GM18868 (cell line): ENCODE data around the gene KCNIP4.
"Not testable (repeated sequence)": the region's sequence is repeated elsewhere in the genome, so short reads cannot be mapped to it uniquely, and the experiment has no call there.

ENCODE experiments used
- ATAC-seq: cut with Tn5 transposase; IDR thresholded peaks from one replicate; pipeline ENCODE4 v1.9.1; 2021; ENCODE audit warnings: mild to moderate bottlenecking, moderate library complexity; ENCODE audit not compliant: unreplicated experiment

The KCNIP4 gene

DNA sequence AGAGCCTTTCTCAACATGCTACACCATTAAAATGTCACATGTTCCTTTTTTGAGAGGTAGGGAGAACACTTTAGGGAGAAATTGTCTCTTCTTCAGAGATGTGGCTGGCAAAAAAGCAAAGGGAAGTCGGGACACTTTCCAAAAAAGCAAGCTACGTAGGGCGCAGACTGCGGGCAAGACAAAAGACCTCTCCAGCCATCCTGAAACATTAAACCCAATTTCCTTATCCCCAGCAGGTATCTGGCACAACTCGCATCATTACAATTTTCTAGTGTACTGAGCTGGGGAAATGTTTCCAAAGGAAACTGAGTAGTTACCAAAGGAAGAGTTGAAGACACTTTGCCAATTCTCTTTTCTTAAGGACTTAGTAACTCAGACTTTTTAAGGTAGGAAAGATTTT is 1132.3 kb downstream of the KCNIP4 start:
- ATAC-seq = no peak

DNA sequence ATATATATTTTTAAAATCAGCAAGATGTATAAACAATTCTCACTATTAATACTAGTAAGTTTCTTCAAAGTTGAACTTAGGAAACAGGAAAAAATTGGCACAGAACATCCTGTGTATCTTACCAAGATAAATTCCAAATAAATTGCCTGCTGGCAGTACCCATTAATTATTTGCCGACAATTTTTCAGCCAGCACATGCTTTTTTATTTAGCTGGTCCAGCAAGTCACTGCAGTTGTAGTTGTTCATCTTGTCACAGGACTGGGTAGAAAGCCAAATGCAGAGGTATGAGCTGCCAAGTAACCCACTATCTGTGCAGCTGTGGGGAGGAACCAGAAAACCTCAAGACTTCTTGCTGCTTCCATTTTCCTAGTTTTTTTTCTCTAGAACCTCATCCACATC is 1134.9 kb downstream of the KCNIP4 start:
- ATAC-seq = no peak

DNA sequence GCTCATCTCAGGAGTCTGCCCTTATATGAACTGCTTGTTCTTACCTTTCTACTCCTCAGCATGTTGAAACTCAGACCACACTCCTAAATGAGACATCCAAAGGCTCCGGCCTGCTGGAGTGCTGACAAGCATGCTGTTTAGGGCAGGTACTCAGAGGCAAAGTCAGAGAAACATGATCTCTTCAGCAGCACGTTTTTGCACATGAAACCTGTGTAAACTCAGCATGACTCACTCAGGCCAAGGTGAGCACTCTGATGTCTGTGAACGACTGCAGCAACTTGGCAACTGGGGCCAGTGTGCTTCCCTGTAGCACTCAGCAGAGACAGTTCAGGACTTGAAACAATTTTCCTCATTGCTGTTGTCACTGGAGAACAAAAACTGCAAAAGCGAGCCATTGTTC is 1138.8 kb downstream of the KCNIP4 start:
- no peak for ATAC-seq

DNA sequence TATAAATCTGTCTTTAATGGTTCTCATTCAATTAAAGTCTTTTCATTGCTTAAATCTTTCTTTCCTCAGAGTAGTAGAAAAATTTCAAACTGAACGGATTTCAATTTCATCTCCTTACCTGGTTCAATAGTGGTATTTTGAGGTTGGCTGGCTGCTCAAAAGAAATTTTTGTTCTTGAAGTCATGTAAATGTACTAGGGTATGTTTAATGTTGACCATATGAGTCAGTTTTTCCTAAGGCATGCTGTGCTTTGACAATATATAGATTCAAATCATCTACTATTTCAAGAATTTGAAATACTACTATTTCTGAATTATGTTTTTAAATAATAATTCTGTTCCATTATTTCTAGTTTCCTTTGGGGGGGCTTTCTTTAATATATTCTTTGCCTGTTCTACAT is 1142.9 kb downstream of the KCNIP4 start:
- ATAC-seq = no peak

DNA sequence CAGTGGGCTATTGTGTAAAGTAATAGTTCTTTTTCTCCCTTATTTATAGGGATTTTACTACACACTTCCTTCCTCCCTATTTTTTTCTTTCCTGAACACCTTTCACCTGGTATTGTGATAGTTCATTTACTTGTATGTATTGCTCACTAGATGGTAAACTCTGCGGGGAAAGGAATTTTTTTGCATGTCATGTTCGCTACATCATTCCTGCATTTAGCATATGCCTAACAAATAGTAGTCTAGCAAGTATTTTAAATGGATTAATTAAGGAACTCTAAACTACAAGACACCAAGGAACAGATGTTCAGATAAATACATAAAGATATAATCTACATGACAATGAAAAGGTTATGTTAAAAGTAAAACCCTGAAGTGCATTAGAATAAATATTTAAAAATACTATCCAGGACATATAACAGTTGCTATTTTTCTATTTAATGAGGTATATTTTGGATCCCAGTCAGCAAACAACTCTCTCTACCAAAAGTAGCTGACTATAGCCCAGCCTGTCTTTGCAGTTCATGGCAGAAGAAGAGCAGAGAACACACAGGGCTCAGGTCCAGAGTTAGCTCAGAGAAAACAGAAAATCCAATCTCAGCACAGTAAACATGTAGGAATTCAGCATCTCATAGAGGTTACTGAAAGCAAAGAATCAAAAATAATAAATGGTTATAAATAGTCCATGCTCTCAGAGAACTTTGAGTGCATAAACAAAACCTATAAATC is 1160.5 kb downstream of the KCNIP4 start:
- ATAC-seq = no peak

DNA sequence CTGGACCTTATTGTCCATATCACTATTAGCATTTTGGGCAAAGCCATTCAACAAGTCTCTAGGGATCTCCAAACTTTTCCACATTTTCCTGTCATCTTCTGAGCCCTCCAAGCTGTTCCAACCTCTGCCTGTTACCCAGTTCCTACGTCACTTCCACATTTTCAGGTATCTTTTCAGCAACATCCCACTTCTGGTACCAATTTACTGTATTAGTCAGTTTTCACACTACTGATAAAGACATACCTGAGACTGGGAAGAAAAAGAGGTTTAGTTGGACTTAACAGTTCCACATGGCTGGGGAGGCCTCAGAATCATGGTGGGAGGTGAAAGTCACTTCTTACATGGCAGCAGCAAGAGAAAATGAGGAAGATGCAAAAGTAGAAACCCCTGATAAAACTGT is 1165.4 kb downstream of the KCNIP4 start:
- ATAC-seq = not testable (repeated sequence)

DNA sequence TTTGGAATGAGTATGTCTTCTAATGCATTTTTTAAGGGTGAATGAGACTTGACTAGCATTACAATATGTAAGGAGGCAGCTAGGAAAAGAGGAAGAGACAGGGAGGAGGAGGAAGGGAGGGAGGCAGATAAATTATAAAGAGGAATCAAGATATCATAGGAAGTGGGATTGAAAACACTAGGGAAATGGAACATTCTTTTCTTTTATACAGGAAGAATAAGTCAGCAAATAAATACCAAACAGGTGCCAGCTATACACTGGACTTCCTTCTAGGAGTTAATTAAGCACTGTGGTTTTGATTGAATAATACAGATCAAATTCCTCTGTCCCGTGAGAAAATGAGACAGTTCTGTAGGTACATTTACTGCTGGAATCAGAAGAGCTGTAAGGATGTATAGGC is 1169.7 kb downstream of the KCNIP4 start:
- ATAC-seq = no peak

DNA sequence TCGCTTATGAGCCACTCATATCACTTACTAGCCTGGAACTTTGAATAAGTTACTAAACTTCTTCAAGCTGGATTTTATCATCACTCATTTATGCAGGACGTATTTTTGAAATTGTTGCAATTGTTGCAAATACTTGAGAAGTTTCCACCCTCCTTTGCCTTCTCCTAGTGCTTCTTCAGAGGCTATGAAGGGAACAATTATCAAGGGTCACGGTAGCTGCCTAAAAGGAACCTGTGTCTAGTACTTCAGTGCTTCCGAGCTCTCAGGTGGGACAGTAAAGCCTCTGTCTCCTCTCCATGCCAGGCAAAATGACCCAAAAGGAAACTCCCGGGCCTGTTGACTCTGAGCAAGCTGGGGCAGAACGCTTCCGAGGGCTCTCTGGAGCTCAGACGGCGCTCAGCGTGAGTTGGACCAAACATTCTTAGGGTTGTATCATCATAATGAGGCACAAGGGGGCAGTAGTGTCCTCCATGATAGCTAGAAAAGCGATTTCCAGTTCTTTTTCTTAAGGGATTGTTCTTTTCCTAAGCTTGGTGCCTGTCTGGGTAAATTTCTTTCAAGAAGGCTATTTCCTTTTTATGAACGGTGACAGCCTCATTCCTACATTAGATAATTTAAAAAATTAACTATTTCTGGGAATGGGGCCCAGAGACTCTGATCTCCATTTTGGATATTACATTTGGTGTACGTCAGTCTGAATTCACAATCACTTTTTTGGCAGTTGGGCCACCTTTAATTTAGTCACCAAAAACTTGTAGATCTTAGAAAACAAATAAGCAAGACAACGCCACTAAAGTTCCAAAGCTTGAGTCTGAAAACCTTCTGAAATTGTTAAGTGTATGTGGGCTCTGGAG is 1175.2 kb downstream of the KCNIP4 start:
- peak; percentile 90 for ATAC-seq

DNA sequence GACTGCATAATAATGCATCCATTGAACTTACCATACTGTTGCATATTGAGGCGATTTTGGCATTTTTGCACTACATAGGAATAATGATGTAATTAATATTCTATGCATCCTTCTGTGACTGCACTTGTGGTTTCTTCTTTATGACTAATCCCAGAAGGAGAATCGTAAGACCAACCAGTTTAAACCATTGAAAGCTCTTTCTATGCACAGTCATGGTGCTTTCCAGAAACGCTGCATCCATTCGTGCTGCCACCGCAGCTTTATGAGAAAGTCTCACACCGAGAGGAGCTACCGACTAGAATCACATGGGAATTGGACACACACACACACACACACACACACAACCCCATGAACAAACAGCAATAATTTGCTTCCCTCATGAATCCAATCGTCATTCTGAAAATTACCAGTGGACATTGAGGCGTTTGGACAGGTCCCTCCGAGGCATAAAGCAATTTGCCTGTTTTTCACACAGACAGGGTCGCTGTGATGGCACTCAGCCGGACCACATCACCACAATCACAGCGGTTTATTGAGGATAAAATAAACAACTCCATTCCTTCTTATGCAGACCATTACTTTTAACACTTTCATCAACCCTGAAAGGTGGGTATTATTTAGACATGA is 1184.1 kb downstream of the KCNIP4 start:
- ATAC-seq = no peak

DNA sequence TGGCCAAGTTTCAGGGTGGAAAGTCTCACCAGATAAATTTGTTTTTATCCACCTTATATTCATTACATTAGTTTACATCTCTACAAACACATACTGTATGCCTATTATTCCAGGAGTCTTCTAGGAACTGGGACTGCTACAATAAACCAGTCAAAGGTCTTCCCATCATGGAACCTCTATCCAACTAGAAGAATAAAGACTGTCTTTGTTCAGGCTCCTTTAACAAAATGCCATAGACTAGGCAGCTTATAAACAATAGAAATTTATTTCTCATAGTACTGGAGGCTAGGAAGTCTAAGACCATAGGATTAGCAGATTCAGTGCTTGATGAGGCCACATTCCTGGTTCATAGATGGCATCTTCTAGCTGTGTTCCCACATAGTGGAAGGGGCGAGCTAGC is 1186.7 kb downstream of the KCNIP4 start:
- no peak for ATAC-seq

DNA sequence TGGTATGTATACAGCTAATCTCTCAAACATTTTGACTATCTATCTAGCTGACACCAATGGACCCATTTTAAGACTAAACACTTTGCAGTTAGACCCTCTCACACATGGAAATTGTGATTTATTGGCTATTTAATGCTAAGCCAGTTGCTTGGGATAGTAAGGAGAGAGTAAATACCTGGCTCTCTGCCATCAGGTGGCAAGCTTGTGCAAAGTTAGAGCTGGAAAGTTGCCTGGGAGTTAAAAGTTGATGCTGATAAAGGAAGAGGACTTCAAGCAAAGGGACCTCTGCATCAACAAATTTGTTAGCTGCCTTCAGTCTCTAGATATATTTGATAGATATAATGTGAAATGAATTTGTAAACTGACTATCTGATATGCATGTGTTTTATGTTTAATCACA is 1187.2 kb downstream of the KCNIP4 start:
- ATAC-seq = no peak

DNA sequence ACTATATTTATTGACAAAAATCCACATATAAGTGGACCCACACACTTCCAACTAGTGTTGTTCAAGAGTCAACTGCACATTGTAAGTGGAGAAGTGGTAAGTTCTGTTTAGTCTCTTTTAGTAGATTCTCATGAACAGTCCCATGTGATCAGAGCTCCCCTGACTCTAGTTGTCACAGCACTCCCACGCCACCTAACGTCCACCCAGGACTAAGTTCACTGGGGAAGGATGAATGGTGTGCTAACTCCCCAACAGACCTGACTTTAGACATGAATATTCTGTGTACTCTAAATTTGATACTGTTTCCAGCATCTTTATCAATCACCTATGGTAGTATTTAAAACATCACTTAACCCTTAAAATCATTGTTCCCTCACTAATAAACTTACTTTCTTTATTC is 1188.5 kb downstream of the KCNIP4 start:
- peak; percentile 61 for ATAC-seq

DNA sequence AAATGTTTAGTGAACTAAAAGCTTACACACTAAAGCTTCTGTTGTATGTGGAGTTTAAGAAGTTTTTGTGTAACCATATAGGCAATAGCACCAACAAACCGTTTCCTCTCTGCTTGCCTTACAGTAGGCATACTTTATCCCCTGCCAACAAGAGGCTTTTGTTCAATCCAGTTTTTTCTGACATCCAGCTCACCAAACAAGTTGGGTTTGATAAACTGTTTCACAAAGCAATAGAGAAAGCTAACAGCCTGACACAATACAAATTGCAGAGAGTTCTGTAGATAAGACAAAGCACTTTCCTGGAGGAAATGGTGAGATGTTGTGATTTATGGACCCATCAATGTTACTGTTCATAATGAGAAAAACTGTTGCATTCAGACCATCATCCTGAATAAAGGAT is 1194.5 kb downstream of the KCNIP4 start:
- ATAC-seq = no peak

DNA sequence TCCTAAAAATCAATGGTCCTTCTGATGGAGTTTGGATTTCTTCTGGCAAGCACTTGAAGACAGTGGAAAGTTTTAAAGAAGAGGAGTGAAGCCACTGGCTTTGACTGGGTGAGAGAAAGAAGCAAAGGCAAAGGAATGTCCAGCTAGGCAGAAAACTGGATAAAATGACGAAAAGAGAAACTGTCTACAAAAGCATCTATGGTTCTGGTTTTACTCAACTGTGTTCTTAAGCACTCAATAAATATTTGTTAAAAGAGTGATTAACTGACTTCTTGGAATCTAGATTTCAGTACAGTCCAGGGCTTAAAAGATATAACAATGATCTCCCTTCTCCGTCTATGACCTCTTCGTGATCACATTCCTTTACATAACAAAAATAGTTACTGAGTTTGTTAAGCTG is 1195.9 kb downstream of the KCNIP4 start:
- no peak for ATAC-seq

DNA sequence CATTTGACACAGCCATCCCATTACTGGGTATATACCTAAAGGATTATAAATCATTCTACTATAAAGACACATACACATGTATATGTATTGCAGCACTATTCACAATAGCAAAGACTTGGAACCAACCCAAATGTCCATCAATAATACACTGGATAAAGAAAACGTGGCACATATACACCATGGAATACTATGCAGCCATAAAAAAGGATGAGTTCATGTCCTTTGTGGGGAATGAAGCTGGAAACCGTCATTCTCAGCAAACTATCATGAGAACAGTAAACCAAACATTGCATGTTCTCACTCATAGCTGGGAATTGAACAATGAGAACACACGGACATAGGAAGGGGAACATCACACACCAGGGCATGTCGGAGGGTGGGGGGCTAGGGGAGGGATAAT is 1202.6 kb downstream of the KCNIP4 start:
- not testable (repeated sequence) for ATAC-seq

DNA sequence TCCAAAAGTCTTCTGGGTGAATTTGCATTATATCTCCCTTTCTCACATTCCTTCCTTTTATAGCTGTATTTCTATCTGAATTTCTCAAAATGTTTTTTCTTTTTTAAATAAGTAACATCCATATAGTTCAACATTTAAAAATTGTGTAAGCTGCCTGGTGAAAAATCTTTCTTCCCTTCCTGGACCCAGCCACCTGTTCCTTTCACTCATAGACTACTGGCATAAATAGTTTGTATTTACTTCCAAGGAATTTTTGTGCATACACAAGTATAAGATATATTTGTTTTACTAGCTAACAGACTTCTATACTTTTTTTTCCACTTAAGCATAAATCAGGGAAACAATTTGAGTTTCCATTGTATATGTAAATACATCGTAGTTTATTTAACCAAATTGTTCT is 1212.6 kb downstream of the KCNIP4 start:
- no peak for ATAC-seq

DNA sequence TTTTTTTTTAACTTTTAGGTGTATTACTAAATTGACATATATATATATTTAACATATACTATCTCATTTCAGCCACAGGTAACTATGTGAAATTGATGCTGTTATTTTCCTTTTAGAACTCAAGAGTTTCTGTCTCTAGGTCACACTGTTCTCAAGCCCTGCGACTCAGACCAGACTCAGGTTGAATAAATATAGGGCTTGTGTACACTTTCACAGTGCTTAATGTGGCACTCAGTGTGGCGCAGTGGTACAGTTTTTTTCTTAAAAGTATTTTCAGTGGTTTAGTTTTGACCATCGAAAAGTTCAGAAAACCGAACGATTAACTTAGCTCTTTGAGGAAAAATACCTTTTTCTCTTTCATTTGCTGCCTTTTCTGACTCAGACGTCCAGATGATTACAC is 1223.7 kb downstream of the KCNIP4 start:
- ATAC-seq = no peak

DNA sequence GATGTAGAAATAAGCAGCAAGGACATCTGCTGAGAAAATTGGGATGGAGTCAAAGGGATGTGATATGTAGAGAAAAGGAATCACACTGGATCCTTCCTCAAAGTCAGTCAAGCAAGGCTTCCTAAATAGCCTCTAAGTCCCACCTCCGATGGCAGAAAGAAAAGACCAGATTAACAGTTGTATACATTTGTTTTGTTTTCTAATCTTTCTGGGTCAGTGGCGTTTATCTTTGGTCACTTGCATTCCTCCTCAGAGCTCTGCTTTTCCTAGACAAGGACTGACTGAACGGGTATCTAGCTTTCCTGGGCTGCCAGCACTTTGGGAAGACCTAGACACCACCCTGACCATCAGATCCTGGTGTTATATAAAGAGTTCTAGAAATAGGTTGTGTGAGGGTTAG is 1225.1 kb downstream of the KCNIP4 start:
- no peak for ATAC-seq

DNA sequence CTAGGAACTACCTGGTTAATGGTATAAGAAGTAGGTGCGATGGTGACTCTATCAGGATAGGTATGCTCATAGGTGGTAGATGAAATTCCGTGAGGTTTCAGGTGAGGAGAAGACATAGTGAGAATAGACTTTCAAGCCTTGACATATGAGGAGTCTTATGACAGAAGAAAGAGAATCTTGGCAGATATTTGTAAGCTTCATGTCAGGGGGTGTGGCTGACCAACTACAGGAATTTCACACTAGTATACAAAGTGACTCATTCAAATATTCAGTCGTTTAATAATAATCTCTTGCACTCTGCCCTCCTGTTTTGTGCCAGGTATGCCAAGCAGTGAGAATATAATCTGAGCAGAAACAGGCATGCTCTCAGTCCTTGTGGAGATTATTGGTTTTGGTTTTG is 1225.6 kb downstream of the KCNIP4 start:
- no peak for ATAC-seq

DNA sequence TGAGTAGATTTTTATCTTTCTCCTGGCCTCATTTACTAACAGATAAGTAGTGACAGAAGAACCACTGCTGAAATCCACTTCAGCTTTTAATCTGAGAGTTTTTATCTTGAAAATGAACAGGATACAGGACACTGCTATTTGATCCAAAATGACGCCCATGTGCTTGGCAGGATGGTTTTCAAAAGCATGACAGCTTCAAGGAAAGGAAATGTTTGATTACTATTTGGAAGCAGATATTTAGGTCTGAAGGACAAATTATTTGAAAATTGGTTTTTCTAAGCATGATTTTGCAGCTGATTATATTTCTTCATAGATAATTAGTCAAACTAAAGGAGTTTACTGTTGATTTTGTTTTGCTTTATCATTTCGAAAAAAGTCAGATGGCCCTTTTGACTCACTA is 1237.2 kb downstream of the KCNIP4 start:
- ATAC-seq = no peak

DNA sequence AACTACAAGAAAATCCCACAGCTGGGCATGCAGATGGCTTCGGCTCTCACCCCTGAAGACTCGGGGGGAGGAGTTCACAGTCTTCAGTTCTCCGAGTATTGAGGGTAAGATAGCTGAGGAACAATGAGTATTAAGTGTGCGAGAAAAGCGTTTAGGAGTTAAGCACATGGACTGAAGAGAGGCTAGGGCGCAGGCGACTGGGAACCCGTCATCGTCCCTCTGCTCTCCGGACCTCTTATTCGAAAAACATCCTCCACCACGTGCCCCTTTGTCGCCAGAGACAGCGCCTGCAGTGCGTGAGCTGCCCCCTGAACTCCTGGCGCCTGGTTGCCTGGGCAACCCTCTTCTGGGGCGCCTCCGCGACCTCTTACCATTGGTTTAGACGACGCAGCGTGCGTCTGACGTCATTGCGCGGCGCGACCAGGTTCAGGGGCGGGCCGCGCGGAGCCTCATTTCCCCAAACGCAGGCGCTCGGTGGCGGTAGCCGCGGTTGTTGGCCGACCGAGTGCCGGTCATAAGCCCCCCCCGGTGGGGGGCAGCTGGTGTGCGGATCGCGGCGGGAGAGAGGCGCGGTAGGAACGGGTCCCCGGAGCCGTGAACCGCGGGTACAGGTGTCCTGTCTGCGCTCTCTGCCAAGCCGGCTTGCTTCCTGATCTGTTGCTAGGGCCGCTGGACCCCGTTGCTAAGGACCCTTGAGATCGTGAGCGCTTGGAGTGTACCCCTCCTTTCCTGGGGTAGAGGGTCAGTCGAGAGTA is 1248.4 kb downstream of the KCNIP4 start, which contains the start of gene PACRGL:
Gene PACRGL (plus strand): TSS at position 452 of the 755 bp plus-strand sequence. CDS start 4,024 bp downstream, outside the sequence.
- peak; percentile 99 for ATAC-seq
